Activated CD4-positive, alpha-beta T cell treated with anti-CD3 and anti-CD28 coated beads for 36 hours (primary cell): ENCODE data around the gene DLGAP4. TPM values are rescaled to one million over a fixed set of nuclear protein-coding genes. Genes with fewer than 3 reads are reported as not detected.
A peak's percentile ranks its signal among the peaks of the same experiment; 100 is the strongest.

Experiments used
- ATAC-seq: fragments of 200-7000 bp; cut with Tn5 transposase; one replicate; pipeline ENCODE4 v1.10.0; 2021; ENCODE audit warnings: mild to moderate bottlenecking, moderate library complexity
- CTCF ChIA-PET: fragments of 350-600 bp; sonication (Branson Sonifier 250); formaldehyde crosslinking; loops from one replicate; lab custom pipeline; 2021; ENCODE audit warnings: antibody characterized with exemption; lab: Charles Lee
- POLR2A ChIA-PET: fragments of 350-600 bp; sonication (Branson Sonifier 250); formaldehyde crosslinking; loops from one replicate; lab custom pipeline; 2021; ENCODE audit warnings: antibody characterized with exemption, inconsistent platforms; lab: Charles Lee
- DNase-seq: peaks from one replicate; pipeline ENCODE4 v3.0.0-alpha.2; 2020
- H3K27ac Mint-ChIP-seq: one replicate; pipeline ENCODE4 v1.8.0; 2021; ENCODE audit warnings: mixed read lengths
- H3K27me3 Mint-ChIP-seq: one replicate; pipeline ENCODE4 v1.8.0; 2021; ENCODE audit warnings: mixed read lengths
- H3K36me3 Mint-ChIP-seq: one replicate; pipeline ENCODE4 v1.8.0; 2021; ENCODE audit warnings: low read depth, mixed read lengths
- H3K4me1 Mint-ChIP-seq: one replicate; pipeline ENCODE4 v1.8.0; 2021; ENCODE audit warnings: mixed read lengths
- H3K4me3 Mint-ChIP-seq: one replicate; pipeline ENCODE4 v1.8.0; 2021; ENCODE audit warnings: mild to moderate bottlenecking, moderate library complexity, mixed read lengths
- H3K9me3 Mint-ChIP-seq: one replicate; pipeline ENCODE4 v1.8.0; 2021; ENCODE audit warnings: low read depth, mixed read lengths
- intact Hi-C, 2 experiments: fragments of 100-400 bp; cut with DNase I in 1 of 2; cut with micrococcal nuclease in 1 of 2; formaldehyde crosslinking; loops; one replicate each; pipeline versions ENCODE4 v1.14.2 to v1.15.1; 2022 to 2024; cut with DNase I, micrococcal nuclease
- total RNA-seq, 2 experiments: library from RNA; stranded (reverse); gene quantifications; one replicate each; pipeline ENCODE4 v1.2.3, GENCODE V29; 2021

The DLGAP4 gene, protein sequence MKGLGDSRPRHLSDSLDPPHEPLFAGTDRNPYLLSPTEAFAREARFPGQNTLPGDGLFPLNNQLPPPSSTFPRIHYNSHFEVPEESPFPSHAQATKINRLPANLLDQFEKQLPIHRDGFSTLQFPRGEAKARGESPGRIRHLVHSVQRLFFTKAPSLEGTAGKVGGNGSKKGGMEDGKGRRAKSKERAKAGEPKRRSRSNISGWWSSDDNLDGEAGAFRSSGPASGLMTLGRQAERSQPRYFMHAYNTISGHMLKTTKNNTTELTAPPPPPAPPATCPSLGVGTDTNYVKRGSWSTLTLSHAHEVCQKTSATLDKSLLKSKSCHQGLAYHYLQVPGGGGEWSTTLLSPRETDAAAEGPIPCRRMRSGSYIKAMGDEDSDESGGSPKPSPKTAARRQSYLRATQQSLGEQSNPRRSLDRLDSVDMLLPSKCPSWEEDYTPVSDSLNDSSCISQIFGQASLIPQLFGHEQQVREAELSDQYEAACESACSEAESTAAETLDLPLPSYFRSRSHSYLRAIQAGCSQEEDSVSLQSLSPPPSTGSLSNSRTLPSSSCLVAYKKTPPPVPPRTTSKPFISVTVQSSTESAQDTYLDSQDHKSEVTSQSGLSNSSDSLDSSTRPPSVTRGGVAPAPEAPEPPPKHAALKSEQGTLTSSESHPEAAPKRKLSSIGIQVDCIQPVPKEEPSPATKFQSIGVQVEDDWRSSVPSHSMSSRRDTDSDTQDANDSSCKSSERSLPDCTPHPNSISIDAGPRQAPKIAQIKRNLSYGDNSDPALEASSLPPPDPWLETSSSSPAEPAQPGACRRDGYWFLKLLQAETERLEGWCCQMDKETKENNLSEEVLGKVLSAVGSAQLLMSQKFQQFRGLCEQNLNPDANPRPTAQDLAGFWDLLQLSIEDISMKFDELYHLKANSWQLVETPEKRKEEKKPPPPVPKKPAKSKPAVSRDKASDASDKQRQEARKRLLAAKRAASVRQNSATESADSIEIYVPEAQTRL
- total RNA-seq = 10 to 100 TPM; 19.0 to 21.8 TPM

DNA sequence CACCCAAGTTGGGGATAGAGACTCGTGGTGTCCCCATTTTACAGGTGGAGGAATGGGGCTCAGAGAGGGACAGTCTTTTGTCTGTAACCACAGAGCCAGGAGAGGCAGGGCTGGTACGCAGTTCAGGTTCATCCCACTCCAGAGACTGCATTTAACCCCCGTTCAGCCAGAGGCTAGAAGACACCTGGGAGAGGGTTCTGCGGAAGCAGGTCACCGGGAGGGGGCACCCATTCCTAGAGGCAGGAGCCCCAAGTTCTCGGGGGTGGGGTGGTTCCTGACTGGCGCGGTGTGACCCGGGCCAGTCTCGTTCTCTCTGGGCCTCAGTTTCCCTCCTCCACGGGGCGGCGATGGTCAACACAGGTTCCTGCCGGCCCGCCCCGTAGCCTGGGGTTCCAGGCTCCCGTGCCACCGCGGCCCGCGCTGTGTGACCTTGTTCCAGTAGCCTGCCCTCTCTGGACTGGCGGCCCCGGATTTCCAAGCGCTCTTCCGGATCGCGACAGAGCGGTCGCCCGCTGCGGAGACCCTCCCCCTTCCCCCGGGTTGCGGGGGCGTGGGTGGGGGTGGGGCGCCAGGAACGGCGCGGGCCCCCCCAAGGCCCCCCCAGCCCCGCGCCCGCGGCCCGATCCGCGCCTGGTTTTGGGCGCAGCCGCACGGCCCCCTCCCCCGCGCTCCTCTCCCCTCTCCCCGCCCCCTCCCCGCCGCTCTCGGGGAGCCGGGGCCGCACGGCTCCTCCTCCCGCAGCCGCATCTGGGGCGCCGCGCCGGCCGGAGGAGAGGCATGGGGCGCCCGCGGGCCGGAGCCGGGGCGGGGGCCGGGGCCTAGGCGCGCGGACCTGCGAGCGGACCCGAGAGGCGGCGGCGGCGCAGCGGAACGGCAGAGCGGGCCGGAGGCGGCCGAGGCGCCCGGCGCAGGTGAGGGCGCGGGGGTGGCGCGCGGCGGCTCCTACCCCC lies at the start of gene DLGAP4:
Gene DLGAP4 (plus strand): TSS at position 738 of the 950 bp plus-strand sequence. CDS start 125,379 bp downstream, outside the sequence.
- H3K9me3 Mint-ChIP-seq = no peaks in the 10 kb centered on the region
- peak within 1 kb of the TSS; percentile 44 for H3K4me3 Mint-ChIP-seq
- H3K27ac Mint-ChIP-seq = no peak within 1 kb of the TSS
- CTCF ChIA-PET = no interaction called here
- H3K27me3 Mint-ChIP-seq = peaks cover 60% of the 10 kb centered on the region
- ATAC-seq = peak; percentile 42
- peak; percentile 33 for DNase-seq
- peaks cover 2% of the 10 kb centered on the region for H3K4me1 Mint-ChIP-seq
- intact Hi-C loops = no loop called here
- H3K36me3 Mint-ChIP-seq = no peaks in the 10 kb centered on the region
- POLR2A ChIA-PET = no interaction called here

DNA sequence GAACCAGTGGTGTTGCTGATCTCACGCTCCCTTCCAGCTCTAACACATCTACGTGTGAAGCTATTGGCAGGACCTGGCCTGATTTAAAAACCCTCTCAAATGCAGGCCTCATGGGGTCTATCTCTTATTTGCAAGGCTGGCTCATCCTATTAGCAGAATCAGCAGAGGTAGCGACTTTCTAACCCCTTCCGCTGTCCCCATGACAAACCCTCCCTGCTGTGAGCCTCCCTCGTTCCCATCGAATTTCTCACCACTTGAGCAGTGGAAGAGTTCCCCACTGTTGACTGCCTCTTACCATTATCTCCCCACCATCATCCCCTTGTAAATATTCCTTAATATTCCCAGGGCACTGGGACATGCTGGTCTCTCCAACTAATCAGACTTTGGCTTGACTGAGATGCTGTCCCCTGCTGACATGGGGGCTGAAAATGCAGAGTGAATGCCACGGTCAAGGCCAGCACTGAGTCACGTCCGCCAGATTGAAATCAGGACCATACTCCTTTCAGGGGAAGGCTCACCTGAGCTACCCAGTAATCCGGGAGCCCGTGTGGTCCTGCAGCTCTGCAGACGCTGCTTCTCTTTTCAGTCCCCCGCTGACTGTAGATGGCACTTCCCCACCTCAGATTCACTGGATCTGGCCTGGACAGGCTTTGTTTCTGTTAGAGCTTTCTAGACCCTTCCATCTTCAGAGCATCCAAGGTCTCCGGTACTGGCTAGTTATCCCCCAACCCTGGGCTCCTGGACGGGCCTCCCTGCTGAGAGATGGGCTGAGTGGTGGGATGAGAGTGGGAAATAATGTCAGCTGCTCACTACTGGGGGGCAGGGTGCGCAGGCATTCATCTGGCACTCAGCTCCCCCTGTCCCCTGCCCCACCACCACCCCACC lies 46.7 kb upstream of the DLGAP4 start:
- Mint-ChIP-seq H3K9me3 (no peaks in the 10 kb centered on the region), H3K36me3 (peaks cover 12% of the 10 kb centered on the region), H3K4me1 (no peaks in the 10 kb centered on the region), H3K27ac (no peak overlapping the region), H3K4me3 (no peak overlapping the region), H3K27me3 (no peaks in the 10 kb centered on the region)
- CTCF ChIA-PET = interaction anchor here (0.8 kb wide), 1 partner anchor 121 kb away, joined by 3 read pairs; no protein-coding TSS in a partner anchor
- intact Hi-C loops = no loop called here
- POLR2A ChIA-PET = no interaction called here
- no peak for DNase-seq
- no peak for ATAC-seq

- CTCF ChIA-PET = interaction anchor here (0.6 kb wide), 1 partner anchor 14 kb away, joined by 3 read pairs; no protein-coding TSS in a partner anchor
Observed at GRCh38 chr20:36260316-36260715, 45.8 kb upstream of the DLGAP4 start.

DNA sequence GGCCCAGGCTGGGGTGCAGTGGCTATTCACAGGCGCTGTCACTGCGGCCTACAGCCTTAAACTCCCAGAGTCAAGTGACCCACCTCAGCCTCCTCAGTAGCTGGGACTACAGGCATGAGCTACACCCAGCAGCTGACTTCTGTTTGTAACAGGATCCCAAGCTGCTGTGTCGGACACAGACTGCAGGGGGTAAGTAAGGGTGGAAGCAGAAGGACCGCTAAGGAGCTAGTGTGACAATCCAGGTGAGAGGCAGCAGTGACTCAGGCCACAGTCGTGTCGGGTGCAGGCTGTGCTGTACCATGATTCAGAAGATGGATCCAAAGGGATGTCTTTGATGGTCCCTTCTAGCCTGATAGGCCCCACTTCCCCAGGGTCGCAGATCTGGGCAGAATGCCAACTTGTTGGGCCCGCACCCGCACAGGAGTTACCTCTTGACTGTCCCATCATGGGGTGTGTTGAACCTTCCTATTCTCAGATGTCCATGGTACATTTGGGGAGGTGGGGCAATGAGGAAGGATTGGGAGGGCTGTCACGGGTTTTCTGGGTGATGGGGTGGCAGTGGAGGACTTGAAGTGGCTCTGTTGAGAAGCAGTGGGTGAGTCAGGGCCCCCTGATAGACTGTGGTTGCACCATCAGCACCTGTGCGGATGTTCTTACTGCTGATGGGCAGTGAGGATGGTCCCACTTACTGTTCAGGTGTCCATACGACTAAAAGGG lies 44.6 kb upstream of the DLGAP4 start:
- H3K27me3 Mint-ChIP-seq = no peaks in the 10 kb centered on the region
- no peaks in the 10 kb centered on the region for H3K4me1 Mint-ChIP-seq
- DNase-seq = no peak
- no peak overlapping the region for H3K4me3 Mint-ChIP-seq
- ChIA-PET CTCF (no interaction called here), POLR2A (no interaction called here)
- H3K27ac Mint-ChIP-seq = no peak overlapping the region
- peaks cover 3% of the 10 kb centered on the region for H3K36me3 Mint-ChIP-seq
- intact Hi-C loops = no loop called here
- no peaks in the 10 kb centered on the region for H3K9me3 Mint-ChIP-seq
- no peak for ATAC-seq

More at GRCh38 chr20:36260316-36260715, 45.8 kb upstream of the DLGAP4 start:
- Mint-ChIP-seq H3K36me3 (peaks cover 12% of the 10 kb centered on the region), H3K4me3 (no peak overlapping the region), H3K27ac (no peak overlapping the region), H3K9me3 (no peaks in the 10 kb centered on the region), H3K27me3 (no peaks in the 10 kb centered on the region), H3K4me1 (no peaks in the 10 kb centered on the region)
- POLR2A ChIA-PET = no interaction called here
- intact Hi-C loops = no loop called here
- ATAC-seq (no peak), DNase-seq (no peak)

GRCh38 chr20:36262440-36262839 lies 43.7 kb upstream of the DLGAP4 start:
- Mint-ChIP-seq H3K36me3 (no peaks in the 10 kb centered on the region), H3K4me1 (no peaks in the 10 kb centered on the region), H3K27me3 (no peaks in the 10 kb centered on the region), H3K9me3 (no peaks in the 10 kb centered on the region), H3K27ac (no peak overlapping the region), H3K4me3 (no peak overlapping the region)
- ChIA-PET CTCF (no interaction called here), POLR2A (no interaction called here)
- no peak for DNase-seq
- intact Hi-C loops = no loop called here
- ATAC-seq = no peak

DNA sequence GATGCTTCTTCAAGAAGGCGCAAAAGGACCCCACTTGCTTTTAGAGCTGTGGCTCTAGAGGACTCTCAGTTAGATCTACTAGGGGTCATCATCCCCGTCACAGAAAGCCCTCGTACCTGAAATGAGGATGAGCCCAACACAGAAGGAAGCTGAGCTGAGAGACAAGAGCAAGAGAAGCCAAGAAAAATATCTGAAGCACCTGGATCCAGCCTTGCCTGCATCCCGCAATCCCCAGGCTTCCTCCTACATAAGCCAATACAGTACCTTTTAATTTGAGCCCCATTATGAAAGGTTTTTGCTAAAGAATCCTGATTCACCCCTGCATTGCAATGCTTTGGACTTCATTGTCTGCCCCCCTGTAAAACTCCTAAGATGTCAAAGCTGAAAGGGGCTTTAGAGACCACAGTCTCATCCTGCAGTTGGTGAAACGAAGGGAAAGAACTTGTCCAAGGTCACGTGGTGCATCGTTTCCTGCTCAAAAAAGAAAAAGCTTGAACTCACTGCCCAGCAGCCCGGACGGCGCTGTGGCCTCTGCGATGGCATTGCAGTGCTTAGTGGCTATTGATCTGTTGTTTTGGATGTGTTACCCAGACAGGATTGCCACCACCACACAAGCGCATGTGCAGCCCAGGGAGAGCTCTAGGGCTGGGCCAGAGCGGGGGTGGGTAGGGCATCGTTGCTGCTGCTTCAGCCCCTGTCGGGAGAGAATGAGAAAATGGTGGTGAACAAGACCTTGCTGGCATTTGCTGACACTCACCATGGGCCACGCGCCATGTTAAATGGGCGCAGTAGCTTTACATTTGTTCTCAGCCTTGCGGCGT lies 41.5 kb upstream of the DLGAP4 start:
- Mint-ChIP-seq H3K4me1 (no peaks in the 10 kb centered on the region), H3K4me3 (no peak overlapping the region), H3K36me3 (no peaks in the 10 kb centered on the region), H3K27me3 (no peaks in the 10 kb centered on the region), H3K9me3 (no peaks in the 10 kb centered on the region), H3K27ac (no peak overlapping the region)
- POLR2A ChIA-PET = no interaction called here
- intact Hi-C loops = no loop called here
- DNase-seq (no peak), ATAC-seq (no peak)
- CTCF ChIA-PET = no interaction called here

- no peak for DNase-seq
- Mint-ChIP-seq H3K4me1 (no peaks in the 10 kb centered on the region), H3K36me3 (no peaks in the 10 kb centered on the region), H3K27ac (no peak overlapping the region), H3K27me3 (no peaks in the 10 kb centered on the region), H3K9me3 (no peaks in the 10 kb centered on the region), H3K4me3 (no peak overlapping the region)
- intact Hi-C loops = no loop called here
- ChIA-PET CTCF (interaction anchor here (0.5 to 1.0 kb wide), 2 partner anchors 51 to 66 kb away, joined by 3 to 4 read pairs; no protein-coding TSS in a partner anchor), POLR2A (no interaction called here)
- no peak for ATAC-seq
Observed at GRCh38 chr20:36266189-36266588, 40.0 kb upstream of the DLGAP4 start.

DNA sequence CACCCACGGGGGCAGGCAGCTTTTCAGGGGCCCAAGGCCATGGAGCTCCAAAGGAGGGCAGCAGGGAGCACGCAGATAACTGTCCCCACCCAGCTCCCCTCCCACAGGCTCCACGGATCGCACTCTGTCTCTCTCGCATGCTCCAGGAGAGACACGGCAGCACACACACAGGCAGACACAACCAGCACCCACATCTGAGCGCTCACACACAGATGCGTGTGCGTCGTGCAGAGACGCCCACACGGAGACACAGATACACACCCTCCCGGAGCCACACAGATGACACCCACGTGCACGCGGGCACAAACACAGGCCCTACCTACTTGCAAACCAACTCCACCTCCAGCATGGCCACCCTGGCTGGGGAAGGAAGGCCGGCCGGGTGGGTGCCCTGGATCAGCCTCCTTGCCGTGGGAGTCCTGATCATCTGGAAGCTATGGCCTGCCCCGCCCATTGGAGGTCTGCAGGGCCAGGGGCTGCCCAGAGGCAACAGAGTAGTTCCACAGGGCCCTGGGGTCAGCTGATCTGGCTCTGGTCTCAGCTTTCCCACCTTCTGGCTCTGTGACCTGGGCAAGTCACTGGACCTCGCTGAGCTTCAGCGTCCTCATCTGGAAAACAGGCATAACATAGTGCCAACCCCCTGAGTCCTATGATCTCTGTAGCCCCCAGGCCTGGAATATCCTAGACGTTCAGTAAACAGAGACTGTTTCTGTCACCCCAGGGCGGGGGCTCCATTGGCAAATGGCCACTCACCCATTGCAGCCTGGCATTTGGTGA lies 38.3 kb upstream of the DLGAP4 start:
- no peaks in the 10 kb centered on the region for H3K36me3 Mint-ChIP-seq
- POLR2A ChIA-PET = no interaction called here
- no peaks in the 10 kb centered on the region for H3K4me1 Mint-ChIP-seq
- DNase-seq = no peak
- CTCF ChIA-PET = interaction anchor here (0.8 to 1.1 kb wide), 2 partner anchors 112 to 172 kb away, joined by 3 to 4 read pairs; no protein-coding TSS in a partner anchor
- intact Hi-C loops = no loop called here
- H3K9me3 Mint-ChIP-seq = no peaks in the 10 kb centered on the region
- no peaks in the 10 kb centered on the region for H3K27me3 Mint-ChIP-seq
- no peak overlapping the region for H3K4me3 Mint-ChIP-seq
- ATAC-seq = no peak
- no peak overlapping the region for H3K27ac Mint-ChIP-seq
